GM20000 (cell line): ENCODE measurements around the gene NCKAP5.

Experiments used
- DNase-seq: peaks from one replicate; pipeline ENCODE4 v3.0.0; 2012; ENCODE audit warnings: low spot score
- TF ChIP-seq, protein P1 (sequence below): IDR thresholded peaks from 2 replicates; pipeline ENCODE4 v1.5.1; 2012; ENCODE audit warnings: mild to moderate bottlenecking, control low read depth; ENCODE audit errors: extremely low read depth, missing control alignments

Gene NCKAP5

DNA sequence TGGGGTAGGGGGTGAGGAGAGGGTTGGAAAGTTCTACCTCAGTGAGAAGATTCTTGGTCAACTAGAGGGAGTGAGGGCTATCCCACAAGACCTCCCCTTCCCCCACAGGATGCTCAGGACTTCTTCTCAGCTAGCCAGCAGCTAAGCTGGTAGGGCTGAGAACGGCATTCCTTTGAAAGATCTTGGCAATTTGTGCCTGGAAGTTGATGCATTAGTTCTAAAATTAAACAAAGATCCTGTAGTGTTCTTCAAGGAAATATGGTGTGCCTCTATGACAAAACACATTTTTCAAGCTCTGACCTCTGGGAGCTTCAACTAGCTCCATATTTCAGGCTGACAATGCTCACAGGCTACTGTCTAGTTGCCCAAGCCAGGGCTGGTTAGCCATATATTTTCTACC lies 900.6 kb downstream of the NCKAP5 start:
- TF ChIP-seq, protein P1, sequence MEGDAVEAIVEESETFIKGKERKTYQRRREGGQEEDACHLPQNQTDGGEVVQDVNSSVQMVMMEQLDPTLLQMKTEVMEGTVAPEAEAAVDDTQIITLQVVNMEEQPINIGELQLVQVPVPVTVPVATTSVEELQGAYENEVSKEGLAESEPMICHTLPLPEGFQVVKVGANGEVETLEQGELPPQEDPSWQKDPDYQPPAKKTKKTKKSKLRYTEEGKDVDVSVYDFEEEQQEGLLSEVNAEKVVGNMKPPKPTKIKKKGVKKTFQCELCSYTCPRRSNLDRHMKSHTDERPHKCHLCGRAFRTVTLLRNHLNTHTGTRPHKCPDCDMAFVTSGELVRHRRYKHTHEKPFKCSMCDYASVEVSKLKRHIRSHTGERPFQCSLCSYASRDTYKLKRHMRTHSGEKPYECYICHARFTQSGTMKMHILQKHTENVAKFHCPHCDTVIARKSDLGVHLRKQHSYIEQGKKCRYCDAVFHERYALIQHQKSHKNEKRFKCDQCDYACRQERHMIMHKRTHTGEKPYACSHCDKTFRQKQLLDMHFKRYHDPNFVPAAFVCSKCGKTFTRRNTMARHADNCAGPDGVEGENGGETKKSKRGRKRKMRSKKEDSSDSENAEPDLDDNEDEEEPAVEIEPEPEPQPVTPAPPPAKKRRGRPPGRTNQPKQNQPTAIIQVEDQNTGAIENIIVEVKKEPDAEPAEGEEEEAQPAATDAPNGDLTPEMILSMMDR = no peak
- DNase-seq = no peak

DNA sequence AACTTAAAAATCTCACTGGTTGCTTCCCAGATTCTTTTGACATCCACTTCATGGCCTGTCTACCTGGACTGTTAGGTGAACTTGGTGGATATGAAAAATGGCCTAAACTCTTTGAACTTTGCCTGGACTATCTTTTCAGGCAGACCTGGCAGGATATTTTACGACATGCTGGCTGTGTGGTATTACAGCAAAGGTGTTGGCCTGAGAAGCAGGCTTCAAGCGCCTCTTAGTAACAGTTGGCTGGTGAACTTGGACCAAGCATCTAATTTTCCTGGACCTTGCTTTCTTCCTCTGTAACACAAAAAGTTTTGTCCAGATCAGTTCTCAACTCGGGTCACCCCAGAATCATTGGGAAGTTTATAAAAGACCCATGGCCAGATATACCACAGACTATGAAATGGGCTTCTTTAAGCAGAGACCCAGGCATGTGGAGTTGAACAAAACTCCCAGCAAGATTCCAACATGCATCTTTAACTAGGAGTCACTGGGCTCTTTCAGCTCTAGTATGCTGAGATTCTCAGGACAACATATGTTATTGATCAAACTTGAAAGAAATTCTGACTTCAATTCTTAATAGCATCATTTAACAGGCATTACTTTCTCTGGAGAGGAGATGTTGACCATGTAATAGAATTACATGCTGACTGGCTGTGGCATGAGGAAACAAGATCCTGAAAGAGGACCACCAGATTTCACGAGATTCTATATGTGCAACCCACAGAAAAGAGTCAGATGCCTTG lies 902.7 kb downstream of the NCKAP5 start:
- TF ChIP-seq, protein P1 = no peak
- DNase-seq = no peak

DNA sequence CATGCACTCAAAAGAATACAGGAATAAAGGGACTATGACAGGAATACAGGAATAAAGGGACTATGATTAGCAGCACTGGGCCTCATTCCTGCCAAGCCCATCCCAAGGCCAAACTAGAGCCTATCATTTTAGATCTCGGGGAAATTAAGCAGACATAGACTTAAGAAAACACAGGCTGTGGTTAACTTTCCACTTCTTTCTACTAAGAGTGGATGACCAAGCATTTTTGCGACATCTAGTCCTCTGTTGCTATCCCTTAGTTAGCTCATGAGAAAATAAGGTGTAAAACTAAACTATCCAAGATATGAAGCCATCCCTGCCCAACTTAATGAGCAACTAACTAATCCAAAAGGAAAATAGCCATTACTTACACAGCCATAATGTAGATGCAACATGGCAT lies 904.2 kb downstream of the NCKAP5 start:
- no peak for DNase-seq

DNA sequence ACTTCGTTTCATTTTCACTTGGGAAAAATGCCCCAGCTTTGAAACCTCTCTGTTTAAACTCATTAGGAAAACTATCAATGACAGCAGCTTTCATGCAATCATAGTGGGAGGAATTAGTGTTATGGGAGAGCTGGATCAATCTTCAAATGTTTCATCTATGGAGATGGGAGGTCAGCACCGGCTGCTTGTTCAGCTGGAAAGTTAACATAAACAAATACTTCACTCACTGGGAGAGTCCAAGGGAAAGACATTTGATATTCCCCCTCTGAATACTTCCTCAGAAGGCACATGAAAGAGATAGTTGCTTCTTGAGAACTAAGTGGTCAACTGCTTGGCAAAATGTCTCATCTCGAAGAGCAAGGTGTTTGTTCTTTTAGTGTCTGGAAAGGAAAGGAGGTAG lies 905.5 kb downstream of the NCKAP5 start:
- TF ChIP-seq, protein P1 = no peak
- no peak for DNase-seq

More for the DNA sequence above, 904.2 kb downstream of the NCKAP5 start:
- TF ChIP-seq, protein P1 = no peak

DNA sequence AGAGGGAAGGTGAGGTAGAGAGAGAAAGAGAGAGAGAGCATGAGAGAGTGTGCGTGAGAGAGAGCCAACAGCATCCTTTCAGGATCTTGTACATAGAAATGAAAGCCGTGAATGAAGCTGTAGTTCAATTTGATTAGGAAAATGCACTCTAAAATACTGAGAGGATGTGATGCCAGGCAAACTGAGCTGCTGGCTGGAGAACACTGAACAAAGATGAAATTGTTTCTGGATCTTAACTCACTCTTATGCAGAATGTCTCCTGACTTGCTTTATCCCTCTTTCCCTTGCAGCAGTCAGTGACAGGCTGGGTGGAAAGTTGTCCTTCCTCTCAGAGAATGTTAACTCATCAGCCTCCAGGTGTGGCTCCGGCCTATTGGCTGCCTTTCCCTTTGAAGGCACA lies 908.9 kb downstream of the NCKAP5 start:
- TF ChIP-seq, protein P1 = no peak
- DNase-seq = no peak

DNA sequence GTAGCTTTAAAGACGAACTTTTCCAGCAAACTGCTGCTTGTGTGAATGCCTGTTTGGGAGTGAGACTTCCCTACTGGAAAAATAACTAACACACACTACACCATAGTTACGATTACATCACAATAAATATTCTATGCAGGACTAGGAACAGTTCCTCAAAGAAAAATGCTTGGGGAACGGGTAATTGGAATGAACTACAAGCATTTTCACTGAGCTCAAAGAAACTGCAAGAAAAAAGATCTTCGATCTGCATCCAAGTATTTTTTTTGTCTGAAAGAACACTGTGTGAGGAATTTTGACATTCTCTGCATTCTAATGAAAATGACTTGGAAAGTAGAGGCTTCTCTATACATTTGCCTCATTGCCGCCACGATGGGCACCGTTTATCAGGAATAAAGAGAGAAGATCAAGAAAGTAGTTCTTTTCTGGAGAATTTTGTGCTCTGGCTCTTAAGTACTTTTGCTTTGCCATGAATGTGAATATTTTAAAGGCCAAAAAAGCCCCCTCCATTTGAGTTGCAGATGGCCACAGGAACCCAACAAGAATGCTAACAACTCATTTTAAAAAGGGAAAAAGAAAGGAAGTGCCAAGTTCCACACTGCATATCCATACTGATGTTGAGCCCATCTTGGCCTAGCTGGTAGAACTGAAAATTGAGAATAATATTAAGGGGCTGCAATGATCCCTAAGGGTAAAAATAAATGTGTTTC lies 911.8 kb downstream of the NCKAP5 start:
- DNase-seq = no peak

DNA sequence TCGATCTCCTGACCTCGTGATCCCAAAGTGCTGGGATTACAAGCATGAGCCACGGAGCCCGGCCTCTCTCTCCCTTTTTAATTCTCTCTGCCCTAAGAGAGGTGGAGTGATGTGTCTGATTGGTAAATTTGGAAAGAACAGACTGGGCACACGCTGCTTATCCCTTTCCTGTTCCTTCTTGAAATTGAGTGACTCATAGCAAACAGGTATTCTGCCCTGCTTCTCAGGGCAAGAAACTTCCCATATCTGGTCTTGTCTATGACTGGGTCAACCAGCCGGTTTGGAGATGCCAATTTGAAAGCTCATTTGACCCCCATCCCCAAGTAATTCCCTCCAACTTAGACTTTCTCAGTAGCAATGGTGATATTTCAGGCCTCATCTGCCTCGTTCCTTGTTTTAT lies 913.3 kb downstream of the NCKAP5 start:
- no peak for DNase-seq

More for the DNA sequence above, 911.8 kb downstream of the NCKAP5 start:
- TF ChIP-seq, protein P1 = no peak

More for the DNA sequence above, 913.3 kb downstream of the NCKAP5 start:
- TF ChIP-seq, protein P1 = no peak
